Neural cell (in vitro differentiated cells): Measurements from ENCODE around the gene GTF2F2. TPM values are rescaled to one million over a fixed set of nuclear protein-coding genes. Genes with fewer than 3 reads are reported as not detected.
"Not testable (repeated sequence)": the region's sequence is repeated elsewhere in the genome, so short reads cannot be mapped to it uniquely, and the experiment has no call there.

ENCODE experiments used
- H2AFZ ChIP-seq: fragments of 200-600, 300-800 bp; sonication (generic), shearing (Covaris generic); 2 replicates; pipeline ENCODE4 v1.6.0; 2014; ENCODE audit warnings: low read depth, mild to moderate bottlenecking, antibody characterized with exemption, low read length, moderate library complexity
- H3F3A ChIP-seq: fragments of 200-600 bp; shearing (Covaris generic); 2 replicates; pipeline ENCODE4 v1.6.1; 2016; ENCODE audit warnings: mild to moderate bottlenecking, moderate library complexity, mixed read lengths, antibody characterized with exemption, low read length; ENCODE audit not compliant: insufficient read depth, poor library complexity, severe bottlenecking
- H3K27ac ChIP-seq: fragments of 200-600, 300-800 bp; sonication (generic), shearing (Covaris generic); 2 replicates; pipeline ENCODE4 v1.5.1; 2014; ENCODE audit warnings: mild to moderate bottlenecking, low read length, moderate library complexity
- H3K27me3 ChIP-seq: fragments of 300-800, 200-600 bp; sonication (generic), shearing (Covaris generic); 2 replicates; pipeline ENCODE4 v1.6.0; 2014; ENCODE audit warnings: mild to moderate bottlenecking, low read depth, low read length, moderate library complexity; ENCODE audit not compliant: insufficient read depth
- H3K36me3 ChIP-seq: fragments of 300-800, 200-600 bp; sonication (generic), shearing (Covaris generic); 2 replicates; pipeline ENCODE4 v1.5.1; 2014; ENCODE audit warnings: mild to moderate bottlenecking, antibody characterized with exemption, low read length, moderate library complexity; ENCODE audit not compliant: insufficient read depth
- H3K4me2 ChIP-seq: fragments of 300-800, 200-600 bp; sonication (generic), shearing (Covaris generic); 2 replicates; pipeline ENCODE4 v1.6.0; 2014; ENCODE audit warnings: mild to moderate bottlenecking, low read length
- H3K4me3 ChIP-seq: fragments of 300-800, 200-600 bp; sonication (generic), shearing (Covaris generic); 2 replicates; pipeline ENCODE4 v1.5.1; 2014; ENCODE audit warnings: mild to moderate bottlenecking, low read length, moderate library complexity
- H3K79me2 ChIP-seq: fragments of 200-600 bp; shearing (Covaris generic); replicated peaks from 2 replicates; pipeline ENCODE4 v1.6.0; 2014; ENCODE audit warnings: mild to moderate bottlenecking, low read length, moderate library complexity; ENCODE audit not compliant: insufficient read depth
- H3K9ac ChIP-seq: fragments of 300-800, 200-600 bp; sonication (generic), shearing (Covaris generic); 2 replicates; pipeline ENCODE4 v1.6.1; 2016; ENCODE audit warnings: mild to moderate bottlenecking, low read length, mixed read lengths
- H3K9me2 ChIP-seq: fragments of 200-600 bp; shearing (Covaris generic); 2 replicates; pipeline ENCODE4 v1.6.1; 2016; ENCODE audit warnings: mild to moderate bottlenecking, low read length, mixed read lengths; ENCODE audit not compliant: insufficient read depth
- H3K9me3 ChIP-seq: fragments of 200-600, 300-800 bp; sonication (generic), shearing (Covaris generic); 2 replicates; pipeline ENCODE4 v1.6.1; 2016; ENCODE audit warnings: mild to moderate bottlenecking, mixed run types, low read length, moderate library complexity, mixed read lengths
- H4K20me1 ChIP-seq: fragments of 200-600 bp; shearing (Covaris generic); 2 replicates; pipeline ENCODE4 v1.6.1; 2016; ENCODE audit warnings: mild to moderate bottlenecking, mixed run types; ENCODE audit not compliant: insufficient read depth
- CTCF ChIP-seq: fragments of 450-650 bp; IDR thresholded peaks from 2 replicates; pipeline ENCODE4 v1.5.1; 2014; ENCODE audit warnings: antibody characterized with exemption, mild to moderate bottlenecking, moderate library complexity; ENCODE audit not compliant: poor library complexity, severe bottlenecking
- EP300 ChIP-seq: fragments of 450-650 bp; conservative IDR thresholded peaks from 2 replicates; pipeline ENCODE4 v1.6.1; 2014; ENCODE audit warnings: antibody characterized with exemption, mild to moderate bottlenecking, moderate library complexity; ENCODE audit not compliant: poor library complexity, severe bottlenecking
- EZH2 ChIP-seq: fragments of 200-600, 300-800 bp; shearing (Covaris generic), sonication (generic); IDR thresholded peaks from 2 replicates; pipeline ENCODE4 v1.6.1; 2014; ENCODE audit warnings: antibody characterized with exemption, low read length, borderline replicate concordance, mild to moderate bottlenecking; ENCODE audit not compliant: insufficient read depth, poor library complexity, severe bottlenecking
- MXI1 ChIP-seq: fragments of 450-650 bp; conservative IDR thresholded peaks from 2 replicates; pipeline ENCODE4 v1.6.1; 2014; ENCODE audit warnings: antibody characterized with exemption, mild to moderate bottlenecking; ENCODE audit not compliant: poor library complexity, severe bottlenecking
- POLR2AphosphoS5 ChIP-seq: IDR thresholded peaks from 2 replicates; pipeline ENCODE4 v1.6.1; 2012
- RAD21 ChIP-seq: fragments of 450-650 bp; conservative IDR thresholded peaks from 2 replicates; pipeline ENCODE4 v1.6.1; 2014; ENCODE audit warnings: antibody characterized with exemption, mild to moderate bottlenecking, moderate library complexity
- REST ChIP-seq: IDR thresholded peaks from 2 replicates; pipeline ENCODE4 v1.6.1; 2012; ENCODE audit warnings: borderline replicate concordance
- SMC3 ChIP-seq: fragments of 450-650 bp; conservative IDR thresholded peaks from 2 replicates; pipeline ENCODE4 v1.6.1; 2014; ENCODE audit warnings: antibody characterized with exemption, mild to moderate bottlenecking, moderate library complexity; ENCODE audit not compliant: poor library complexity
- TAF1 ChIP-seq: IDR thresholded peaks from 2 replicates; pipeline ENCODE4 v1.6.1; 2012; ENCODE audit warnings: low read depth
- polyA plus RNA-seq: library from polyadenylated mRNA; depleted of rRNA; stranded (reverse); fragments of >200 nt; gene quantifications from 2 replicates; pipeline ENCODE4 v1.2.3, GENCODE V29; 2014

The GTF2F2 gene
- polyA plus RNA-seq, 1 donor from 2014 or later, result 29.6 TPM

DNA sequence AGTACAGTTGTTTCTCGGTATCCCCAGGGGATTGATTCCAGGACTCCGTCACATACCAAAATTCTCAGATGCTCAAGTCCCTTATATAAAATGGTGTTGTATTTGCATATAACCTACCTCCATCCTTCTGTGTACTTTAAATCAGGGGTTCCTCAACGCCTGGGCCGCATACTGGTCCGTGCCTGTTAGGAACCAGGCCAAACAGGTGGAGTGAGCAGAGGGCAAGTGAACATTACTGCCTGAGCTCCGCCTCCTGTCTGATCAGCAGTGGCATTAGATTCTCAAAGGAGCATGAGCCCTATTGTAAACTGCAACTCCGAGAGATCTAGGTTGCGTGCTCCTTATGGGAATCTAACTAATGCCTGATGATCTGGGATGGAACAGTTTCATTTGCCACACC is 122.8 kb downstream of the GTF2F2 start:
- no peak overlapping the region for H3K4me3 ChIP-seq
- no peak overlapping the region for H2AFZ ChIP-seq
- no peak overlapping the region for H3K9ac ChIP-seq
- TF ChIP-seq POLR2AphosphoS5 (no peak), EP300 (no peak), REST (no peak), CTCF (no peak), MXI1 (no peak)
- no peaks in the 10 kb centered on the region for H3K36me3 ChIP-seq
- H3K27ac ChIP-seq, result no peak overlapping the region
- no peaks in the 10 kb centered on the region for H3K9me2 ChIP-seq
- H3F3A ChIP-seq, result no peaks in the 10 kb centered on the region
- H3K9me3 ChIP-seq, result no peaks in the 10 kb centered on the region
- no peaks in the 10 kb centered on the region for H4K20me1 ChIP-seq
- no peaks in the 10 kb centered on the region for H3K79me2 ChIP-seq
- H3K4me2 ChIP-seq, result no peak overlapping the region
- H3K27me3 ChIP-seq, result no peaks in the 10 kb centered on the region

GRCh38 chr13:45244736-45245135 is 124.4 kb downstream of the GTF2F2 start:
- H4K20me1 ChIP-seq, H3F3A ChIP-seq, H3K4me3 ChIP-seq, H3K27me3 ChIP-seq, H3K9me3 ChIP-seq, H3K79me2 ChIP-seq, H3K27ac ChIP-seq, H3K36me3 ChIP-seq, H3K9ac ChIP-seq, H3K4me2 ChIP-seq, H2AFZ ChIP-seq, H3K9me2 ChIP-seq: not testable (repeated sequence)

DNA sequence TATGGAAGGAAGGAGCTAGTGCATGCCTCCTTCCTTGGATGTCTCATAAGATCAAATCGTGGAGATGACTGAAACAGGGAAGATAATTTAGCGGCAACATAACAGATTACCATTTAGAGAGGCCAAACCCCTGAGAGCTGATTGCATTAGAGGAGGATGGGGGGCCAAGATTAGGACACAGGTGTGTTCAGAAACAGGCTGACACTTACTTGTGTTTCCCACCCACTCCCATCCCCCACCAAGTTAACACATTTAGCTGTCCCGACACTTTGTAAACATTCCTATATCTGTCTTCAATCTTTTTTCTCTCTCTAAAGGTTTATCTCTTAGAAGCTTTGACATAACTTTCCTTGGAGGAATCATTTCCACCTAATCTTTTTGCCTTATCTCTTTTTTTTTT is 129.4 kb downstream of the GTF2F2 start:
- no peaks in the 10 kb centered on the region for H3K79me2 ChIP-seq
- TF ChIP-seq POLR2AphosphoS5 (no peak), REST (no peak), EP300 (no peak), RAD21 (no peak), MXI1 (no peak), EZH2 (no peak), TAF1 (no peak), SMC3 (no peak), CTCF (no peak)
- H3K36me3 ChIP-seq, result no peaks in the 10 kb centered on the region
- no peaks in the 10 kb centered on the region for H4K20me1 ChIP-seq
- H3K9me3 ChIP-seq, result no peaks in the 10 kb centered on the region
- no peaks in the 10 kb centered on the region for H3K9me2 ChIP-seq
- H3K27ac ChIP-seq, result no peak overlapping the region
- no peak overlapping the region for H2AFZ ChIP-seq
- H3K4me2 ChIP-seq, result no peak overlapping the region
- H3K9ac ChIP-seq, result no peak overlapping the region
- no peak overlapping the region for H3K4me3 ChIP-seq
- H3F3A ChIP-seq, result no peaks in the 10 kb centered on the region
- no peaks in the 10 kb centered on the region for H3K27me3 ChIP-seq
